ENCODE data around the gene KCNJ15. TPM values are rescaled to one million over a fixed set of nuclear protein-coding genes. Genes with fewer than 3 reads are reported as not detected.
A peak's percentile ranks its signal among the peaks of the same experiment; 100 is the strongest.

Gene KCNJ15
- total and polyA plus RNA-seq, 10 donors: 0.27 to 45.6 (median 16.8) TPM

DNA sequence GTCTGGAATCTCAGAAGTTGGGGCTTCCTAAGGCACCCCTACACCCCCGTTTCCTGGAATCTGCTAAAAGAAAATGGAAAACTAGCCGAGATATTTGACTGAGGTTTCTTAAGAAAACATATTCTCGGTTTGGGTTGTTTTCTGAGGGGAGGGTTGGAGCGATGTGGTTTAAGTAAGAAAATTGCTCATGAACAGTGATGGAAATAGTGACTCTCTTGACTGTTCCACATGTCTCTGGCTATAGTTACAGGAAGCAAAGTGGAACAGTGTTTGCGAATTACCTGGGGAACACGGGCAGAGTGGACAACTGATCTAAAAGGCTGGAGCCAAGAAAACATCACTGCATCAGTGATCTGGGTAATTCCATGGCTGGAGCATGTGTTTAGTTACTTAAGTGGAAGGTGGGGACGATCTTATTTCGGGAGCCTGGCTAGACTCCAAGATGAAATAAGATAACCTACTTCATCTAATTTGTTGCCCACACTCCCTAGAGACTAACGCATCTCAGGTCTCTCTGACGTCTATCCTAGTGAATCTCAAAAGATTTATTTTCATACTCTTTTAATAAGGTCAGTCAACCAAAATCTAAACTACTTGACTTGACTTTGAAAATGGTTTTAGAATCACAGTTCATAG lies 92.4 kb downstream of the KCNJ15 start:
- Histone ChIP-seq H3K4me1 (peaks cover 5 to 23% (median 11%) of the 10 kb centered on the region in 6 donors), H3K4me3 (no peak overlapping the region), H3K27me3 (replicated peaks in 1 of 7) (no peaks in the 10 kb centered on the region), H3K27ac (no peak overlapping the region), H3K9me3 (no peaks in the 10 kb centered on the region), H3K36me3 (no peaks in the 10 kb centered on the region)
- TF ChIP-seq POLR2AphosphoS5 (IDR thresholded peaks at IDR 0.05) (no peak), POLR2A (IDR thresholded peaks at IDR 0.05) (no peak)
- TF ChIP-seq, protein P1, sequence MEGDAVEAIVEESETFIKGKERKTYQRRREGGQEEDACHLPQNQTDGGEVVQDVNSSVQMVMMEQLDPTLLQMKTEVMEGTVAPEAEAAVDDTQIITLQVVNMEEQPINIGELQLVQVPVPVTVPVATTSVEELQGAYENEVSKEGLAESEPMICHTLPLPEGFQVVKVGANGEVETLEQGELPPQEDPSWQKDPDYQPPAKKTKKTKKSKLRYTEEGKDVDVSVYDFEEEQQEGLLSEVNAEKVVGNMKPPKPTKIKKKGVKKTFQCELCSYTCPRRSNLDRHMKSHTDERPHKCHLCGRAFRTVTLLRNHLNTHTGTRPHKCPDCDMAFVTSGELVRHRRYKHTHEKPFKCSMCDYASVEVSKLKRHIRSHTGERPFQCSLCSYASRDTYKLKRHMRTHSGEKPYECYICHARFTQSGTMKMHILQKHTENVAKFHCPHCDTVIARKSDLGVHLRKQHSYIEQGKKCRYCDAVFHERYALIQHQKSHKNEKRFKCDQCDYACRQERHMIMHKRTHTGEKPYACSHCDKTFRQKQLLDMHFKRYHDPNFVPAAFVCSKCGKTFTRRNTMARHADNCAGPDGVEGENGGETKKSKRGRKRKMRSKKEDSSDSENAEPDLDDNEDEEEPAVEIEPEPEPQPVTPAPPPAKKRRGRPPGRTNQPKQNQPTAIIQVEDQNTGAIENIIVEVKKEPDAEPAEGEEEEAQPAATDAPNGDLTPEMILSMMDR (IDR thresholded peaks at IDR 0.05 in 8 of 11, conservative IDR thresholded peaks at IDR 0.05 in 3 of 11): no peak
- 69 to 82% (median 75%) methylated on average over 10 of the region's 10 CpGs for WGBS, 5 donors
- intact Hi-C loops (cut with DNase I; ENCODE audit: low total_unique reads): no loop called here
- no peak for DNase-seq

DNA sequence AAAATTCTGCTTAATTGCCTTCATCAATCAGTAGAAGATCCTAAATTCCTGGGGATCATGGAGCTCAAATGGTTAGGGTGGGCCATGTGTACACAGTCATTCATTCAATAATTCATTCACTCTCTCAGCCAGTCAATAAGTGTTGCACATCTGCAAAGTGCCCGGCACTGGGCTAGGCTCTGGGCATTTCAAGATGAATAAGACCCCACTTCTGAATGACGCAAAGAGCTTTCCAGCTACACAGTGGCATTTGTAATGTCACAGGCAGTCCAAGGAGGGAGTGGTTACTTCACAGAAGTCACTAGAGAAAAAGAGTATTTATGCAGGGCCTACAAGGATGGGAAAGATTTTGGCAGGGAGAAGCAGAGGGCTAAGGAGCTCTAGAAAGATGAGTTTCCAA lies 93.2 kb downstream of the KCNJ15 start:
- Histone ChIP-seq H3K4me3 (no peak overlapping the region), H3K27me3 (replicated peaks in 1 of 7) (peaks cover 0 to under 1% (median 0%) of the 10 kb centered on the region in 7 donors), H3K9me3 (no peaks in the 10 kb centered on the region), H3K36me3 (no peaks in the 10 kb centered on the region), H3K27ac (no peak overlapping the region), H3K4me1 (peaks cover 5 to 23% (median 11%) of the 10 kb centered on the region in 6 donors)
- no peak for DNase-seq
- intact Hi-C loops (cut with DNase I; ENCODE audit: low total_unique reads): loop anchor here (5.0 kb wide), 1 partner anchor 133 kb away; no protein-coding TSS in a partner anchor
- TF ChIP-seq, protein P1 (IDR thresholded peaks at IDR 0.05 in 8 of 11, conservative IDR thresholded peaks at IDR 0.05 in 3 of 11): no peak
- no peak for TF ChIP-seq POLR2AphosphoS5 (IDR thresholded peaks at IDR 0.05)
- WGBS, 5 donors: 91 to 98% (median 96%) methylated on average over 2 of the region's 2 CpGs

DNA sequence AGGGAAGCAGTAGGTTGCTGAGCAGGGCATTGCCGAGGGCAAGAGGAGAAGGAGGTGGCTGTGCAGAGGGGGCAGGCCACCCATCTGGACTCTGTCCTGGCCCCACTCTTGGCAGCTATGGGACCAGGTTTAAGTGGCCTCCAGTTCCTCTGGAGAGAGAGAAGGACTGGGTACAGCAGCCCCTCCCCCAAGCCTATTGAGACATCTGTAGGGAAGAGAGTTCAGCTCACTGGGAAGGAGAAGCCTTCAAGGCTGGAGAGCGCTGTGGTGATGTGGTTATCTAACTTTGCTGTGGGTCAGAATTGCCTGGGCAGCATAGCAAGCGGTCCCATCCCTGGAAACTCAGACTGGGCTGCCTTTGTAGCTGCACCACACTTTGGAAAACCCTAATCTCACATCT lies 93.9 kb downstream of the KCNJ15 start:
- WGBS, 5 donors: 77 to 98% (median 88%) methylated on average over 3 of the region's 3 CpGs

More for the DNA sequence above, 93.9 kb downstream of the KCNJ15 start:
- no peak overlapping the region for H3K4me3 ChIP-seq
- intact Hi-C loops (cut with DNase I; ENCODE audit: low total_unique reads): loop anchor here (5.0 kb wide), 1 partner anchor 133 kb away; no protein-coding TSS in a partner anchor
- TF ChIP-seq, protein P1 (IDR thresholded peaks at IDR 0.05 in 8 of 11, conservative IDR thresholded peaks at IDR 0.05 in 3 of 11): no peak
- no peak for TF ChIP-seq POLR2A (IDR thresholded peaks at IDR 0.05)
- TF ChIP-seq POLR2AphosphoS5 (IDR thresholded peaks at IDR 0.05): no peak
- no peaks in the 10 kb centered on the region for H3K36me3 ChIP-seq
- H3K4me1 ChIP-seq: peaks cover 5 to 26% (median 12%) of the 10 kb centered on the region in 6 donors
- H3K27me3 ChIP-seq (replicated peaks in 1 of 7): peaks cover 0 to 8% (median 0%) of the 10 kb centered on the region in 7 donors
- no peak for DNase-seq
- H3K27ac ChIP-seq: peak overlapping the region in 4 of 8 donors; percentile 45 to 67 (median 64)
- no peaks in the 10 kb centered on the region for H3K9me3 ChIP-seq

Data from spleen (tissue), 11 donors.